ENCODE results near the gene NNAT. TPM values are rescaled to one million over a fixed set of nuclear protein-coding genes. Genes with fewer than 3 reads are reported as not detected.
"Not testable (repeated sequence)": the region's sequence is repeated elsewhere in the genome, so short reads cannot be mapped to it uniquely, and the experiment has no call there.

The NNAT gene
- total RNA-seq, 1 donor from 2014 or later = 0.40 TPM

GRCh38 chr20:37481610-37482009 lies 39.4 kb upstream of the NNAT start:
- H3K27ac Mint-ChIP-seq = no peak overlapping the region
- H3K36me3 Mint-ChIP-seq (ENCODE audit: low read depth) = no peaks in the 10 kb centered on the region
- no peak for DNase-seq
- ChIA-PET POLR2A (no interaction called here), CTCF (no interaction called here)
- TF ChIP-seq, protein P1, sequence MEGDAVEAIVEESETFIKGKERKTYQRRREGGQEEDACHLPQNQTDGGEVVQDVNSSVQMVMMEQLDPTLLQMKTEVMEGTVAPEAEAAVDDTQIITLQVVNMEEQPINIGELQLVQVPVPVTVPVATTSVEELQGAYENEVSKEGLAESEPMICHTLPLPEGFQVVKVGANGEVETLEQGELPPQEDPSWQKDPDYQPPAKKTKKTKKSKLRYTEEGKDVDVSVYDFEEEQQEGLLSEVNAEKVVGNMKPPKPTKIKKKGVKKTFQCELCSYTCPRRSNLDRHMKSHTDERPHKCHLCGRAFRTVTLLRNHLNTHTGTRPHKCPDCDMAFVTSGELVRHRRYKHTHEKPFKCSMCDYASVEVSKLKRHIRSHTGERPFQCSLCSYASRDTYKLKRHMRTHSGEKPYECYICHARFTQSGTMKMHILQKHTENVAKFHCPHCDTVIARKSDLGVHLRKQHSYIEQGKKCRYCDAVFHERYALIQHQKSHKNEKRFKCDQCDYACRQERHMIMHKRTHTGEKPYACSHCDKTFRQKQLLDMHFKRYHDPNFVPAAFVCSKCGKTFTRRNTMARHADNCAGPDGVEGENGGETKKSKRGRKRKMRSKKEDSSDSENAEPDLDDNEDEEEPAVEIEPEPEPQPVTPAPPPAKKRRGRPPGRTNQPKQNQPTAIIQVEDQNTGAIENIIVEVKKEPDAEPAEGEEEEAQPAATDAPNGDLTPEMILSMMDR (IDR thresholded peaks at IDR 0.05) = no peak
- H3K27me3 Mint-ChIP-seq = peaks cover 15% of the 10 kb centered on the region
- intact Hi-C loops (cut with micrococcal nuclease) = no loop called here
- ATAC-seq (ENCODE audit: low read depth) = no peak
- H3K9me3 Mint-ChIP-seq = peaks cover 2% of the 10 kb centered on the region
- no peak overlapping the region for H3K4me3 Mint-ChIP-seq
- H3K4me1 Mint-ChIP-seq = no peaks in the 10 kb centered on the region

DNA sequence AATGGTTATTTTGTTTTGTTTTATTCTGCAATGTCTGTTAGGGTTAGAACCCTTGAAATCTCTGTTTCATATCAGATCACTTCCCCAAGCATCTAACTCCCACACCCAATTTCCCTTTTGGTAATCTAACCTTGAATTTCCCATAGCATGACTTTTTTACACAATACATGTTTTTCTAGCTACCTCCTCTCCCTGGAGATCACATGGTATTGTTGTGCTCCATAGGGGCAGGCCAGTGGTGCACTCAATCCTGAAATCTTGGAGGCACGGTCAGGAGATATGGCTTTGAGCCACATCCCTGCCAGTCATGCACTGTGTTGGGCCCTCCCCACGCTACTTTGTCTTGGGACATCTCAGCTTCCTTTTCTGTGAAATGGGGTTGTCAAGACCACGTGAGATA lies 36.7 kb upstream of the NNAT start:
- H3K27ac Mint-ChIP-seq = no peak overlapping the region
- intact Hi-C loops (cut with micrococcal nuclease) = no loop called here
- CTCF ChIA-PET = no interaction called here
- no peak for ATAC-seq (ENCODE audit: low read depth)
- POLR2A ChIA-PET = no interaction called here
- no peak overlapping the region for H3K4me3 Mint-ChIP-seq
- peaks cover 16% of the 10 kb centered on the region for H3K4me1 Mint-ChIP-seq
- peaks cover 10% of the 10 kb centered on the region for H3K27me3 Mint-ChIP-seq
- TF ChIP-seq, protein P1 (IDR thresholded peaks at IDR 0.05) = no peak
- DNase-seq = no peak
- H3K36me3 Mint-ChIP-seq (ENCODE audit: low read depth) = no peaks in the 10 kb centered on the region
- H3K9me3 Mint-ChIP-seq = peaks cover 2% of the 10 kb centered on the region

DNA sequence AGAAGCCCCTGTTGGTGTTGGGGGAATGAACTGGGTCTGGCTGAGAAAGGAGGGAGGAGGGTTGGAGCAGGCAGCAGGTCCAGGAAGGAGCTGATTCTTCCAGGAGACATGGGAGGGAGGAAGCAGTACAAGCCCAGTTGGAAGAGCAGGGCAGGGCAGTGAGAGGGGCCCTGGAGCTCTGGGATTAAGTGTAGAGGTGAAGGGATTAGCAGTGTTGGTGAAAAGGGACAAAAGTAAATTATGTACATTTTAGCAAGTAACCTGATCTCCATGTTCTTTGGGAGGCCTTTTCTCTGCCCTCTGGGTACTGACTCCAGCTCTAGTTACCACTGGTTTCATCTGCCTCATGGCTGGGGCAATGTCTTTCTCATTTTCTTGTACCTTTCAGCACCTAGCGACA lies 34.8 kb upstream of the NNAT start:
- CTCF ChIA-PET; H3K27me3 Mint-ChIP-seq; DNase-seq; POLR2A ChIA-PET; intact Hi-C loops (cut with micrococcal nuclease); H3K36me3 Mint-ChIP-seq (ENCODE audit: low read depth); H3K4me3 Mint-ChIP-seq; H3K9me3 Mint-ChIP-seq; H3K27ac Mint-ChIP-seq; ATAC-seq (ENCODE audit: low read depth): not testable (repeated sequence)
- H3K4me1 Mint-ChIP-seq = peaks cover 16% of the 10 kb centered on the region

DNA sequence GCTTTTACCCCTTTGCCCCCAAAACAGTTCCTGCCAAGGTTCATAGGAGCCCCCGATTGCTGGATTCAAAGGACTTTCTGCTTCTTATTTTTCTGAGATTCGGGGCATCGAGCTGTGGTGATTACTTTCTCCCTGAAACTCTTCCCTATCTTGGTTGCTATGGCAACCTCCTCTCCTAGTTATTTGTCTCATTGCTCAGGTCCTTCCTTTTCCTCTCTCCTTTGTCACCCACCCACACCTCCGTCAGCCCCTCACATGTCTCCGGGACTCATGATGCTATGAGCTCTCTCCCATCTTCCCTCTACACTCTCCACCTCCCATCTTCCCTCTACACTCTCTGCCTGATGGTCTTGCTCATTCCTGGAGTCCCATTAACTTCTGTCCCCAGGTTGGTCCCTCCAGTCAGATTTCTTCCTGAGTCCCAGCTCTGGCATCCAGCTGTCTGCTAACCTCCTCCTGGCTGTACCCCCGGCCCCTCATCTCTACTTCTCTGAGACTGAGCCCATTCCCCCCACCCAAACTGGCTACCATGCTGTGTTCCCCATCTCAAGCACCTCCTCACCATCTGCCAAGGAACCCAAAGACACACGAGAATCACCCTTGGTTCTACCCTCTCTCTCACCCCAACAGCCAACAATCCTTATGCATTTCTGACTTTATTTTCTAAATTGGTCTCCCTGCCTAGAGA lies 30.2 kb upstream of the NNAT start:
- intact Hi-C loops (cut with micrococcal nuclease) = no loop called here
- peaks cover 8% of the 10 kb centered on the region for H3K27me3 Mint-ChIP-seq
- no peak overlapping the region for H3K27ac Mint-ChIP-seq

GRCh38 chr20:37492096-37492625 lies 28.9 kb upstream of the NNAT start:
- ATAC-seq (ENCODE audit: low read depth) (no peak), DNase-seq (no peak)
- Mint-ChIP-seq H3K9me3 (no peaks in the 10 kb centered on the region), H3K4me1 (peaks cover 20% of the 10 kb centered on the region), H3K27ac (no peak overlapping the region), H3K27me3 (peaks cover 8% of the 10 kb centered on the region), H3K4me3 (no peak overlapping the region), H3K36me3 (ENCODE audit: low read depth) (peaks cover 29% of the 10 kb centered on the region)
- intact Hi-C loops (cut with micrococcal nuclease) = no loop called here
- ChIA-PET POLR2A (no interaction called here), CTCF (no interaction called here)
- TF ChIP-seq, protein P1 (IDR thresholded peaks at IDR 0.05) = no peak

More for the DNA sequence above, 30.2 kb upstream of the NNAT start:
- peaks cover 24% of the 10 kb centered on the region for H3K4me1 Mint-ChIP-seq
- no peak overlapping the region for H3K4me3 Mint-ChIP-seq
- ATAC-seq (ENCODE audit: low read depth) (no peak), DNase-seq (no peak)
- TF ChIP-seq, protein P1 (IDR thresholded peaks at IDR 0.05) = no peak
- peaks cover 27% of the 10 kb centered on the region for H3K36me3 Mint-ChIP-seq (ENCODE audit: low read depth)
- H3K9me3 Mint-ChIP-seq = no peaks in the 10 kb centered on the region
- POLR2A ChIA-PET = no interaction called here
- CTCF ChIA-PET = no interaction called here

Measured in activated B cell treated with CpG ODN at 0.5 μM for 24 hours (primary cell).